ENCODE measurements around the gene TTC3.

DNA sequence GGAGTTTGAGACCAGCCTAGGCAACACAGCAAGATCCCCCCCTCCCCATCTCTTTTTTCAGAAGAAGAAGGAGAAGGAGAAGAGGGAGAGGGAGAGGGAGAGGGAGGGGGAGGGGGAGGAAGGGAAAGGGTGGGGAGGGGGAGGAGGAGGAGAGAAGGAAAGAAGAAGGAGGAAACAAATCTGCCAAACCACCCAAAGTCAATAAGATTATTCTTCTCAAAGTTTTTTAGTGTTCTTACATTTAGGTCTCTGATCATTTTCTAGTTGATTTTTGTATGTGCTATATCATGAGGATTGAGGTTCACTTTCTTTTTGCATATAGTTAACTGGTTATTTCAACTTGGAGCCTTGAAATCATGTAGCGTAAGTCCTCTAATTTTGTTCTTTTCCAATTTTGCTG lies 137.7 kb downstream of the TTC3 start:
- TF ChIP-seq, protein P1, sequence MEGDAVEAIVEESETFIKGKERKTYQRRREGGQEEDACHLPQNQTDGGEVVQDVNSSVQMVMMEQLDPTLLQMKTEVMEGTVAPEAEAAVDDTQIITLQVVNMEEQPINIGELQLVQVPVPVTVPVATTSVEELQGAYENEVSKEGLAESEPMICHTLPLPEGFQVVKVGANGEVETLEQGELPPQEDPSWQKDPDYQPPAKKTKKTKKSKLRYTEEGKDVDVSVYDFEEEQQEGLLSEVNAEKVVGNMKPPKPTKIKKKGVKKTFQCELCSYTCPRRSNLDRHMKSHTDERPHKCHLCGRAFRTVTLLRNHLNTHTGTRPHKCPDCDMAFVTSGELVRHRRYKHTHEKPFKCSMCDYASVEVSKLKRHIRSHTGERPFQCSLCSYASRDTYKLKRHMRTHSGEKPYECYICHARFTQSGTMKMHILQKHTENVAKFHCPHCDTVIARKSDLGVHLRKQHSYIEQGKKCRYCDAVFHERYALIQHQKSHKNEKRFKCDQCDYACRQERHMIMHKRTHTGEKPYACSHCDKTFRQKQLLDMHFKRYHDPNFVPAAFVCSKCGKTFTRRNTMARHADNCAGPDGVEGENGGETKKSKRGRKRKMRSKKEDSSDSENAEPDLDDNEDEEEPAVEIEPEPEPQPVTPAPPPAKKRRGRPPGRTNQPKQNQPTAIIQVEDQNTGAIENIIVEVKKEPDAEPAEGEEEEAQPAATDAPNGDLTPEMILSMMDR (IDR thresholded peaks at IDR 0.05): no peak
- no peak for TF ChIP-seq POLR2A (IDR thresholded peaks at IDR 0.05)

Data from right lobe of liver (tissue), 4 donors.